Mucosa of gallbladder (tissue), 1 donor: ENCODE results near the gene ATP2A3. TPM values are rescaled to one million over a fixed set of nuclear protein-coding genes. Genes with fewer than 3 reads are reported as not detected.

ENCODE experiments used
- total RNA-seq: library from RNA; stranded (reverse); gene quantifications from one replicate; pipeline ENCODE4 v1.2.1, GENCODE V29; 2021
- donor health status: DM: no; HTN: no; CAD: no.

ATP2A3 gene
- total RNA-seq, 1 donor from 2014 or later: 96.5 TPM

Other genes starting within 250 kb of the ATP2A3 start
- gene HASPIN, start 240.5 kb downstream of the ATP2A3 start, total RNA-seq: 0.32 TPM
- gene ITGAE, start 163.2 kb downstream of the ATP2A3 start, total RNA-seq: 21.2 TPM
- gene NCBP3, start 118.2 kb downstream of the ATP2A3 start, total RNA-seq: 39.0 TPM
- gene CAMKK1, start 71.4 kb downstream of the ATP2A3 start, total RNA-seq: 6.6 TPM
- 2.8 TPM for gene P2RX1, start 48.0 kb downstream of the ATP2A3 start, total RNA-seq
- gene ZZEF1, start 178.6 kb upstream of the ATP2A3 start, total RNA-seq: 48.3 TPM
- 21.6 TPM for gene CYB5D2, start 178.8 kb upstream of the ATP2A3 start, total RNA-seq